Measurements from ENCODE around the gene ASPA.

- no peak for TF ChIP-seq POLR2A (IDR thresholded peaks at IDR 0.05)
- no peak for TF ChIP-seq POLR2AphosphoS5 (IDR thresholded peaks at IDR 0.05)
- TF ChIP-seq CTCF (IDR thresholded peaks at IDR 0.05), result no peak
- no peak for TF ChIP-seq EP300 (IDR thresholded peaks at IDR 0.05; ENCODE audit: low read depth)
Observed at GRCh38 chr17:3528403-3528851, 52.6 kb downstream of the ASPA start.
